Lower lobe of right lung (tissue), 2 donors: ENCODE measurements around the gene MKX. TPM values are rescaled to one million over a fixed set of nuclear protein-coding genes. Genes with fewer than 3 reads are reported as not detected.

Source experiments
- ATAC-seq, 2 donors: fragments of 200-7000 bp; cut with Tn5 transposase; one replicate each; pipeline ENCODE4 v1.9.1; 2020 to 2022; ENCODE audit warnings: mild to moderate bottlenecking in 2 of 2, moderate library complexity in 2 of 2
- DNase-seq: peaks from one replicate; pipeline ENCODE4 v3.0.0-alpha.2; 2020
- H3K27ac ChIP-seq: fragments of 200-600 bp; one replicate; pipeline ENCODE4 v1.8.0; 2022
- H3K27me3 ChIP-seq: fragments of 200-600 bp; one replicate; pipeline ENCODE4 v1.8.0; 2022; ENCODE audit warnings: low read depth
- H3K36me3 ChIP-seq: fragments of 200-600 bp; one replicate; pipeline ENCODE4 v1.8.0; 2022; ENCODE audit warnings: mild to moderate bottlenecking
- H3K4me1 ChIP-seq: fragments of 200-600 bp; one replicate; pipeline ENCODE4 v1.8.0; 2022
- H3K4me3 ChIP-seq: fragments of 200-600 bp; one replicate; pipeline ENCODE4 v1.8.0; 2022; ENCODE audit warnings: mild to moderate bottlenecking
- H3K9me3 ChIP-seq: fragments of 200-600 bp; one replicate; pipeline ENCODE4 v1.8.0; 2022
- intact Hi-C: fragments of 100-400 bp; cut with DNase I; formaldehyde crosslinking; loops from one replicate; pipeline ENCODE4 v1.11.0; 2022
- total RNA-seq: library from RNA; stranded (reverse); fragmentation: NEBNext Ultra II Directional; extraction: Animal tissue kit (Norgen Biotek cat#: 25700); gene quantifications from one replicate; pipeline ENCODE4 v1.2.1, GENCODE V29; 2021
- TF ChIP-seq, protein P1 (sequence below): fragments of 200-600 bp; IDR thresholded peaks from one replicate; pipeline ENCODE4 v1.8.0; 2022; ENCODE audit warnings: antibody characterized with exemption, mild to moderate bottlenecking
- donor health status: DM: no; HTN: yes; CAD: no; lungs with severe emphysema.

The MKX gene
- total RNA-seq, 1 donor from 2014 or later: 1.6 TPM

DNA sequence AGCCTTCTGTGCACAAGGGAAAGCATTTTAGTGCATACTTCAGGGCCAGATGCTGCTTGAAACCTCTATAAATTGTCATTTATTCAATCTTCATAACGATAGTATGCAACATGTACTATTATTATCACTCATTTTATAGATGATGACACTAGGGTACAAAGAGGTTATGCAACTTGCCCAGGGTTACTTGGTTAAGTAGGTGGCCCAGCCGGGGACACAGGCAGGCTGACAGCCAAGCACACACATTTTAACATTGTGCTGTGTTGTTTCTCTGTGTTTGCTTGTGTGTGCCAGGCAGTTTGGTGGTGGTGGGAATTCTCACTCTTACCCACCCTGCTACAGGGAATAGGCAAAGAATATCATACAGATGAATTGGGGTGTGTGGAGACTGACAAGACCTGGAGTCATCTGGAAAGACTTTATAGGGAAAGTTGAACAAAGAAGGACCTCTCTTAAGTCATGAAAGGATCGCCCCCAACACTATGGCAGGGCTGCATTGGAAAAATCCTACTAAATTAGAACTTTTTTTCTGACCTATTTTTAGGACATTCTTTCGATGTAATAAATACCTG lies 98.9 kb downstream of the MKX start:
- no peaks in the 10 kb centered on the region for H3K4me1 ChIP-seq
- H3K27me3 ChIP-seq: no peaks in the 10 kb centered on the region
- ATAC-seq: no peak
- intact Hi-C loops: no loop called here
- H3K36me3 ChIP-seq: no peaks in the 10 kb centered on the region
- H3K4me3 ChIP-seq: no peak overlapping the region
- H3K9me3 ChIP-seq: no peaks in the 10 kb centered on the region
- H3K27ac ChIP-seq: no peak overlapping the region
- TF ChIP-seq, protein P1, sequence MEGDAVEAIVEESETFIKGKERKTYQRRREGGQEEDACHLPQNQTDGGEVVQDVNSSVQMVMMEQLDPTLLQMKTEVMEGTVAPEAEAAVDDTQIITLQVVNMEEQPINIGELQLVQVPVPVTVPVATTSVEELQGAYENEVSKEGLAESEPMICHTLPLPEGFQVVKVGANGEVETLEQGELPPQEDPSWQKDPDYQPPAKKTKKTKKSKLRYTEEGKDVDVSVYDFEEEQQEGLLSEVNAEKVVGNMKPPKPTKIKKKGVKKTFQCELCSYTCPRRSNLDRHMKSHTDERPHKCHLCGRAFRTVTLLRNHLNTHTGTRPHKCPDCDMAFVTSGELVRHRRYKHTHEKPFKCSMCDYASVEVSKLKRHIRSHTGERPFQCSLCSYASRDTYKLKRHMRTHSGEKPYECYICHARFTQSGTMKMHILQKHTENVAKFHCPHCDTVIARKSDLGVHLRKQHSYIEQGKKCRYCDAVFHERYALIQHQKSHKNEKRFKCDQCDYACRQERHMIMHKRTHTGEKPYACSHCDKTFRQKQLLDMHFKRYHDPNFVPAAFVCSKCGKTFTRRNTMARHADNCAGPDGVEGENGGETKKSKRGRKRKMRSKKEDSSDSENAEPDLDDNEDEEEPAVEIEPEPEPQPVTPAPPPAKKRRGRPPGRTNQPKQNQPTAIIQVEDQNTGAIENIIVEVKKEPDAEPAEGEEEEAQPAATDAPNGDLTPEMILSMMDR: no peak
- no peak for DNase-seq

DNA sequence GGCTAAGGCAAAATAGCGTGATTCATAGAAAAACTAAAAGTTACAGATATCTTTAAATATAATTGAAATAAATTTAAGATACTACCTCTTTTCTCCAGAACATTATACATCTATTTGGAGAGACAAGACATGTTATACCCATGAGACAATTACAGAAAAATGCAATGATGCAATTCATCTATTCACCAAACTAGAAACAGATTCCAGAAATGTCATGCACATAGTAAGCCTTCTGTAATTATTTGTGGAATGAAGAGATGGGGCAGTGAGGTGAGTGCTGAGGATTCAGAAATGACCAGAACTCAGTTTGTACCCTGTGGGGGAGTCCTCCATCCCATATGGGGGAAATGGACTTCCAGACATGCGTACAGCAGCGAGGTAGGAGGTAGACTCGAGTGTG lies 99.4 kb downstream of the MKX start:
- no peak overlapping the region for H3K27ac ChIP-seq
- H3K36me3 ChIP-seq: no peaks in the 10 kb centered on the region
- TF ChIP-seq, protein P1: no peak
- no peak overlapping the region for H3K4me3 ChIP-seq
- intact Hi-C loops: no loop called here
- H3K27me3 ChIP-seq: no peaks in the 10 kb centered on the region
- H3K9me3 ChIP-seq: no peaks in the 10 kb centered on the region
- ATAC-seq: no peak
- H3K4me1 ChIP-seq: no peaks in the 10 kb centered on the region
- no peak for DNase-seq

DNA sequence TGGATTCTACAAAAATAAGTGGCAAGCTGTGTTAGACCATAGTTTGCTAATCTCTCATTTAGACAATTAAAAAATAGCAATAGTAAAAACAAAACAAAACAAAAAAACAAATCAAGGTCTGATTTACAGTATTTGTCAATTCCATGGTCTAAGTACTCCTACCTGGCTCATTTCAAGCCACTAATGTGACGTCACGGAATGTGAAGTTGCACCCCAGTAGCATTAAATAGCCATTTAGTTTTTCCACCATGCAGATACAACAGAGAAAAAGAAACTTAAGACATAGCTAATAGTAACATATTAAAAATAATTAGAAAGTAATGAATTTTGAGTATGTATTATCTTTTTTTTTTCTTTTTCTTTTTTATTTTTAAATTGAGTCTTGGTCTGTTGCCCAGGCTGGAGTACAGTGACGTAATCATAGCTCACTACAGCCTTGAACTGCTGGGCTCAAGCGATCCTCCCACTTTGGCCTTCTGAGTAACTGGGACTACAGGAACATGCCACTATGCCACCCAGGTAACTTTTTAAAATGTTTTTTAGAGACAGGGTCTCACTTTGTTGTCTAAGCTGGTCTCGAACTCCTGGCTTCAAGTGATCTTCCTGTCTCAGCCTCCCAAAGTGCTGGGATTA lies 101.2 kb downstream of the MKX start:
- intact Hi-C loops: no loop called here

DNA sequence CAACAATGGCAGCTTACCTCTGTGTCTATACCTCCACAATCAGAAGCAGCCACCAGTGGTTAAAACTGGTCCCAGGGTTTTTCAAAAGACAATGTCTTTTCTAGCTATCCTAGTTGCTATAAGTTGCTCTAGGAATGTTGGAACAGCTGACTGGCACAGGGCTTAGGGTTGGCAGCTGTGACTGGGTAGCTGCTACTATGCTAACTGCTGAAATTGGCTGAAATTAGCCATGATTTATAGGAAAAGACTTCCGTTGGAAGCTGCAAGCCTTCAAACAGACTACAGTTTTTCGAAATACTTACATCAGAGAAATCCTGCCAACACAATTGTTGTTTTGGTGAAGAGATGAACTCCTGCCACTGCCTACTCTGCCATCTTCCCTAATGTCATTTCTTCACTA lies 102.3 kb downstream of the MKX start:
- no peak for DNase-seq
- H3K36me3 ChIP-seq: no peaks in the 10 kb centered on the region
- no peaks in the 10 kb centered on the region for H3K4me1 ChIP-seq
- no peaks in the 10 kb centered on the region for H3K27me3 ChIP-seq
- TF ChIP-seq, protein P1: no peak
- intact Hi-C loops: no loop called here
- H3K4me3 ChIP-seq: no peak overlapping the region
- no peaks in the 10 kb centered on the region for H3K9me3 ChIP-seq
- no peak for ATAC-seq
- no peak overlapping the region for H3K27ac ChIP-seq

More for the DNA sequence above, 101.2 kb downstream of the MKX start:
- Histone ChIP-seq H3K4me1 (no peaks in the 10 kb centered on the region), H3K4me3 (no peak overlapping the region), H3K27ac (no peak overlapping the region), H3K27me3 (no peaks in the 10 kb centered on the region), H3K9me3 (no peaks in the 10 kb centered on the region), H3K36me3 (no peaks in the 10 kb centered on the region)
- ATAC-seq (no peak), DNase-seq (no peak)
- TF ChIP-seq, protein P1: no peak

DNA sequence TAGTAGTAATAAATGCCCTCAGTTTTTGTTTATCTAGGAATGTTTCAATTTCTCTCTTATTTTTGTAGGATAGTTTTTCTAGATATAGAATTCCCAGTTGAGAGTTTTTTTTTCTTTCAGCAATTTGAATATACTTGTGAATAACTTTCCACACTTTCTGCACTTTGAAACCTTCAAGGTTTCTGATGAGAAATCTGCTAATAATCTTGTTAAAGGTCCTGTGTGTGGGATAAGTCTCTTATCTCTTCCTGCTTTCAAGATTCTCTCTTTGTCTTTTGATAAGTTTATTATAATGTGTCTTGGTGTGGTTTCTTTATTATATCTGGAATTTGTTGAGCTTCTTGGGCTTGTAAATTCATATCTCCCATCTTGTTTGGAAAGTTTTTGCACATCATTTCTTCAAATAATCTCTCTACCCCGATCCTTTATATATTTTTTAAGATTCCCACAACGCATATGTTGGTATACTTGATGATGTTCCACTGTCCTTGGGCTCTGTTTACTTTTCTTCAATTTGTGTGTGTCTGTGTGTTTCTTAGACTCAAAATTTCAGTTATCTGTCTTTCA lies 103.5 kb downstream of the MKX start:
- no peak overlapping the region for H3K4me3 ChIP-seq
- H3K4me1 ChIP-seq: no peaks in the 10 kb centered on the region

More for the DNA sequence above, 103.5 kb downstream of the MKX start:
- intact Hi-C loops: no loop called here
- no peak overlapping the region for H3K27ac ChIP-seq
- ATAC-seq: no peak
- H3K9me3 ChIP-seq: no peaks in the 10 kb centered on the region
- H3K36me3 ChIP-seq: no peaks in the 10 kb centered on the region
- no peak for DNase-seq
- H3K27me3 ChIP-seq: no peaks in the 10 kb centered on the region
- TF ChIP-seq, protein P1: no peak
